Fibroblast of peridontal ligament (primary cell): ENCODE measurements around the gene PRKCE.
"Not testable (repeated sequence)": the region's sequence is repeated elsewhere in the genome, so short reads cannot be mapped to it uniquely, and the experiment has no call there.

ENCODE experiments used
- DNase-seq: peaks from one replicate; pipeline ENCODE4 v3.0.0-alpha.2; 2010; ENCODE audit errors: extremely low read depth

The PRKCE gene

GRCh38 chr2:46216213-46216612 is 564.7 kb downstream of the PRKCE start:
- peak; percentile 48 for DNase-seq

GRCh38 chr2:46223514-46223913 is 572.0 kb downstream of the PRKCE start:
- DNase-seq: not testable (repeated sequence)

GRCh38 chr2:46225150-46225625 is 573.7 kb downstream of the PRKCE start:
- DNase-seq: no peak

GRCh38 chr2:46225730-46226129 is 574.3 kb downstream of the PRKCE start:
- no peak for DNase-seq

- DNase-seq: no peak
These were observed 575.1 kb downstream of the PRKCE start for GRCh38 chr2:46226620-46227019.

GRCh38 chr2:46227022-46227421 is 575.5 kb downstream of the PRKCE start:
- no peak for DNase-seq

- DNase-seq: no peak
These were observed 576.3 kb downstream of the PRKCE start for GRCh38 chr2:46227674-46228289.

- DNase-seq: peak; percentile 69
These were observed 577.9 kb downstream of the PRKCE start for GRCh38 chr2:46229134-46230063.

- DNase-seq: no peak
These were observed 578.7 kb downstream of the PRKCE start for GRCh38 chr2:46230115-46230571.

- no peak for DNase-seq
These were observed 579.4 kb downstream of the PRKCE start for GRCh38 chr2:46230677-46231425.

- DNase-seq: no peak
These were observed 580.2 kb downstream of the PRKCE start for GRCh38 chr2:46231721-46232120.

GRCh38 chr2:46232860-46233259 is 581.4 kb downstream of the PRKCE start:
- no peak for DNase-seq

GRCh38 chr2:46236006-46236875 is 584.8 kb downstream of the PRKCE start:
- no peak for DNase-seq

GRCh38 chr2:46236876-46237859 is 585.7 kb downstream of the PRKCE start:
- DNase-seq: no peak
